HG03342 (cell line): Measurements from ENCODE around the gene CNTNAP2.
A peak's percentile ranks its signal among the peaks of the same experiment; 100 is the strongest.
"Not testable (repeated sequence)": the region's sequence is repeated elsewhere in the genome, so short reads cannot be mapped to it uniquely, and the experiment has no call there.

Experiments
- ATAC-seq: cut with Tn5 transposase; IDR thresholded peaks from one replicate; pipeline ENCODE4 v1.9.1; 2021; ENCODE audit warnings: mild to moderate bottlenecking, moderate library complexity; ENCODE audit not compliant: unreplicated experiment

Gene CNTNAP2

GRCh38 chr7:148041156-148041555 lies 1924.6 kb downstream of the CNTNAP2 start:
- no peak for ATAC-seq

GRCh38 chr7:148042935-148043631 lies 1926.5 kb downstream of the CNTNAP2 start:
- ATAC-seq, result no peak

- ATAC-seq, result no peak
Measured at GRCh38 chr7:148044173-148044572, 1927.6 kb downstream of the CNTNAP2 start.

- ATAC-seq, result no peak
Measured at GRCh38 chr7:148045521-148045920, 1928.9 kb downstream of the CNTNAP2 start.

GRCh38 chr7:148049068-148049467 lies 1932.5 kb downstream of the CNTNAP2 start:
- ATAC-seq, result peak; percentile 43

- ATAC-seq, result no peak
Measured at GRCh38 chr7:148050492-148051158, 1934.0 kb downstream of the CNTNAP2 start.

- ATAC-seq, result no peak
Measured at GRCh38 chr7:148056406-148056805, 1939.8 kb downstream of the CNTNAP2 start.

- ATAC-seq, result no peak
Measured at GRCh38 chr7:148058092-148058491, 1941.5 kb downstream of the CNTNAP2 start.

- ATAC-seq, result no peak
Measured at GRCh38 chr7:148058753-148059152, 1942.2 kb downstream of the CNTNAP2 start.

GRCh38 chr7:148060724-148061123 lies 1944.1 kb downstream of the CNTNAP2 start:
- peak; percentile 97 for ATAC-seq

- not testable (repeated sequence) for ATAC-seq
Measured at GRCh38 chr7:148078111-148078510, 1961.5 kb downstream of the CNTNAP2 start.

- no peak for ATAC-seq
Measured at GRCh38 chr7:148079206-148080080, 1962.8 kb downstream of the CNTNAP2 start.

GRCh38 chr7:148083448-148083847 lies 1966.8 kb downstream of the CNTNAP2 start:
- no peak for ATAC-seq

- ATAC-seq, result no peak
Measured at GRCh38 chr7:148084138-148084537, 1967.5 kb downstream of the CNTNAP2 start.

GRCh38 chr7:148091882-148092281 lies 1975.3 kb downstream of the CNTNAP2 start:
- ATAC-seq, result no peak

GRCh38 chr7:148093375-148094166 lies 1977.0 kb downstream of the CNTNAP2 start:
- no peak for ATAC-seq

- ATAC-seq, result no peak
Measured at GRCh38 chr7:148095066-148095465, 1978.5 kb downstream of the CNTNAP2 start.

GRCh38 chr7:148104136-148104716 lies 1987.6 kb downstream of the CNTNAP2 start:
- no peak for ATAC-seq

- ATAC-seq, result no peak
Measured at GRCh38 chr7:148104924-148105323, 1988.3 kb downstream of the CNTNAP2 start.

- no peak for ATAC-seq
Measured at GRCh38 chr7:148105853-148106252, 1989.3 kb downstream of the CNTNAP2 start.
